ENCODE data around the gene UNKL.

GRCh38 chr16:1319041-1319440 lies 95.5 kb downstream of the UNKL start:
- no peak for TF ChIP-seq CTCF (IDR thresholded peaks at IDR 0.05)
- TF ChIP-seq POLR2A (IDR thresholded peaks at IDR 0.05), result no peak
